Caco-2 (cell line): ENCODE measurements around the gene ISCA1. TPM values are rescaled to one million over a fixed set of nuclear protein-coding genes. Genes with fewer than 3 reads are reported as not detected.

ENCODE experiments used
- BruUV-seq: library from RNA; stranded (reverse); fragments of 400-500 nt; replicated peaks from 2 replicates; lab custom pipeline; 2021; lab: Mats Ljungman, UMichigan
- CTCF ChIA-PET: fragments of 300-600 bp; sonication (Branson Sonifier 250); formaldehyde crosslinking; loops from one replicate; lab custom pipeline; 2022; ENCODE audit warnings: antibody characterized with exemption; lab: Charles Lee
- POLR2A ChIA-PET: fragments of 300-600 bp; sonication (Branson Sonifier 250); formaldehyde crosslinking; loops from one replicate; lab custom pipeline; 2022; ENCODE audit warnings: antibody characterized with exemption; lab: Charles Lee
- DNase-seq, 2 experiments: peaks; one replicate each; pipeline versions ENCODE4 v3.0.0 to v3.0.0-alpha.2; 2020 to 2022
- H3K27me3 ChIP-seq: replicated peaks from 2 replicates; pipeline ENCODE4 v1.6.0; 2011; ENCODE audit warnings: low read length; ENCODE audit not compliant: control insufficient read depth, insufficient read depth
- H3K36me3 ChIP-seq: 2 replicates; pipeline ENCODE4 v1.5.1; 2011; ENCODE audit warnings: low read length; ENCODE audit not compliant: control insufficient read depth, insufficient read depth
- H3K4me1 ChIP-seq: fragments of 250-450 bp; sonication (Bioruptor Pico); 2 replicates; pipeline ENCODE4 v1.5.1; 2020; ENCODE audit warnings: mild to moderate bottlenecking
- H3K4me3 ChIP-seq: 2 replicates; pipeline ENCODE4 v1.5.1; 2011; ENCODE audit warnings: low read depth, mild to moderate bottlenecking, control low read depth, low read length
- H3K9me3 ChIP-seq: fragments of 250-450 bp; sonication (Bioruptor Pico); 2 replicates; pipeline ENCODE4 v1.5.1; 2020; ENCODE audit warnings: mild to moderate bottlenecking, moderate library complexity
- H3K27ac Mint-ChIP-seq: one replicate; pipeline ENCODE4 v1.8.0; 2022; ENCODE audit warnings: mixed read lengths; ENCODE audit not compliant: unreplicated experiment
- H3K27me3 Mint-ChIP-seq: one replicate; pipeline ENCODE4 v1.8.0; 2022; ENCODE audit warnings: mixed read lengths; ENCODE audit not compliant: insufficient read depth, unreplicated experiment
- H3K36me3 Mint-ChIP-seq: one replicate; pipeline ENCODE4 v1.8.0; 2022; ENCODE audit warnings: mild to moderate bottlenecking, mixed read lengths; ENCODE audit not compliant: insufficient read depth, unreplicated experiment
- H3K4me1 Mint-ChIP-seq: one replicate; pipeline ENCODE4 v1.8.0; 2022; ENCODE audit warnings: low read depth, mixed read lengths; ENCODE audit not compliant: unreplicated experiment
- H3K4me3 Mint-ChIP-seq: one replicate; pipeline ENCODE4 v1.8.0; 2022; ENCODE audit warnings: mild to moderate bottlenecking, moderate library complexity, mixed read lengths; ENCODE audit not compliant: unreplicated experiment
- H3K9me3 Mint-ChIP-seq: one replicate; pipeline ENCODE4 v1.8.0; 2022; ENCODE audit warnings: mixed read lengths; ENCODE audit not compliant: unreplicated experiment
- CTCF ChIP-seq, 2 experiments: fragments of 200-600 bp in 1 of 2; IDR thresholded peaks; 1 replicate in 1 of 2; 2 replicates in 1 of 2; pipeline versions ENCODE4 v1.5.1 to v1.8.0; 2011 to 2022; ENCODE audit warnings: antibody characterized with exemption in 1 of 2, control low read depth in 1 of 2, inconsistent platforms in 1 of 2, low read depth in 1 of 2, low read length in 1 of 2, mild to moderate bottlenecking in 1 of 2, moderate library complexity in 1 of 2; ENCODE audit not compliant: insufficient read depth in 1 of 2, severe bottlenecking in 1 of 2, unreplicated experiment in 1 of 2
- intact Hi-C: fragments of 100-400 bp; cut with micrococcal nuclease; formaldehyde crosslinking; loops from one replicate; pipeline ENCODE4 v1.10.0; 2022; ENCODE audit not compliant: unreplicated experiment
- total RNA-seq: library from RNA; stranded (reverse); gene quantifications from 2 replicates; pipeline ENCODE4 v1.2.3, GENCODE V29; 2022

ISCA1 gene
- total RNA-seq, 1 experiment from 2014 or later = 11.2 TPM

GRCh38 chr9:86304236-86304730, 21.9 kb upstream of the ISCA1 start:
- H3K27ac Mint-ChIP-seq = no peak overlapping the region
- H3K36me3 ChIP-seq = no peaks in the 10 kb centered on the region; the same call in 1 of the 2 replicates
- no peak for DNase-seq
- H3K4me1 Mint-ChIP-seq = no peaks in the 10 kb centered on the region
- peaks cover 11% of the 10 kb centered on the region for H3K4me1 ChIP-seq
- CTCF ChIA-PET = no interaction called here
- H3K9me3 Mint-ChIP-seq = no peaks in the 10 kb centered on the region
- H3K9me3 ChIP-seq = no peaks in the 10 kb centered on the region
- no peaks in the 10 kb centered on the region for H3K27me3 Mint-ChIP-seq
- POLR2A ChIA-PET = no interaction called here
- intact Hi-C loops = no loop called here
- no peak for TF ChIP-seq CTCF (IDR thresholded peaks at IDR 0.05; ENCODE audit: insufficient read depth in 1 of 2, low read depth in 1 of 2, low read length in 1 of 2, severe bottlenecking in 1 of 2, unreplicated experiment in 1 of 2)
- BruUV-seq = no TSS peak
- peaks cover 28% of the 10 kb centered on the region for H3K36me3 Mint-ChIP-seq
- no peak overlapping the region for H3K4me3 ChIP-seq
- no peaks in the 10 kb centered on the region for H3K27me3 ChIP-seq
- H3K4me3 Mint-ChIP-seq = no peak overlapping the region

GRCh38 chr9:86303316-86303975, 21.1 kb upstream of the ISCA1 start:
- intact Hi-C loops = no loop called here
- Histone ChIP-seq H3K36me3 (no peaks in the 10 kb centered on the region; the same call in 1 of the 2 replicates), H3K9me3 (no peaks in the 10 kb centered on the region), H3K4me1 (peaks cover 11% of the 10 kb centered on the region), H3K27me3 (no peaks in the 10 kb centered on the region), H3K4me3 (no peak overlapping the region)
- no peaks in the 10 kb centered on the region for H3K4me1 Mint-ChIP-seq
- DNase-seq = no peak
- no peak for TF ChIP-seq CTCF (IDR thresholded peaks at IDR 0.05; ENCODE audit: insufficient read depth in 1 of 2, low read depth in 1 of 2, low read length in 1 of 2, severe bottlenecking in 1 of 2, unreplicated experiment in 1 of 2)
- no TSS peak for BruUV-seq
- H3K27ac Mint-ChIP-seq = no peak overlapping the region
- ChIA-PET POLR2A (no interaction called here), CTCF (no interaction called here)
- no peaks in the 10 kb centered on the region for H3K9me3 Mint-ChIP-seq
- no peak overlapping the region for H3K4me3 Mint-ChIP-seq
- H3K36me3 Mint-ChIP-seq = peaks cover 28% of the 10 kb centered on the region
- H3K27me3 Mint-ChIP-seq = no peaks in the 10 kb centered on the region

- H3K36me3 Mint-ChIP-seq = peaks cover 43% of the 10 kb centered on the region
- H3K9me3 Mint-ChIP-seq = no peaks in the 10 kb centered on the region
- Histone ChIP-seq H3K36me3 (no peaks in the 10 kb centered on the region; the same call in 1 of the 2 replicates), H3K9me3 (no peaks in the 10 kb centered on the region), H3K4me3 (no peak overlapping the region), H3K4me1 (peaks cover 2% of the 10 kb centered on the region), H3K27me3 (no peaks in the 10 kb centered on the region)
- intact Hi-C loops = no loop called here
- BruUV-seq = no TSS peak
- ChIA-PET POLR2A (no interaction called here), CTCF (no interaction called here)
- H3K27ac Mint-ChIP-seq = no peak overlapping the region
- no peak overlapping the region for H3K4me3 Mint-ChIP-seq
- H3K27me3 Mint-ChIP-seq = no peaks in the 10 kb centered on the region
- no peak for TF ChIP-seq CTCF (IDR thresholded peaks at IDR 0.05; ENCODE audit: insufficient read depth in 1 of 2, low read depth in 1 of 2, low read length in 1 of 2, severe bottlenecking in 1 of 2, unreplicated experiment in 1 of 2)
- DNase-seq = no peak
- no peaks in the 10 kb centered on the region for H3K4me1 Mint-ChIP-seq
Measured at GRCh38 chr9:86301686-86302085, 19.3 kb upstream of the ISCA1 start.
